NCI-H1105 (cell line): ENCODE measurements around the gene UBA1.

ENCODE experiments used
- DNase-seq: peaks from one replicate; lab custom pipeline; 2025; lab: John Stamatoyannopoulos, UW

Gene UBA1

GRCh38 chrX:47169726-47170515 lies 23.7 kb upstream of the UBA1 start:
- DNase-seq: no peak

GRCh38 chrX:47170861-47171692 lies 22.6 kb upstream of the UBA1 start:
- DNase-seq: no peak

GRCh38 chrX:47171996-47172395 lies 21.6 kb upstream of the UBA1 start:
- no peak for DNase-seq

- DNase-seq: no peak
Observed at GRCh38 chrX:47172549-47172948, 21.1 kb upstream of the UBA1 start.

- no peak for DNase-seq
Observed at GRCh38 chrX:47172971-47173792, 20.4 kb upstream of the UBA1 start.

GRCh38 chrX:47174376-47174775 lies 19.3 kb upstream of the UBA1 start:
- DNase-seq: no peak

GRCh38 chrX:47174846-47175587 lies 18.6 kb upstream of the UBA1 start:
- DNase-seq: no peak

- no peak for DNase-seq
Observed at GRCh38 chrX:47175588-47175980, 18.0 kb upstream of the UBA1 start.

GRCh38 chrX:47176101-47176740 lies 17.4 kb upstream of the UBA1 start:
- DNase-seq: no peak

- no peak for DNase-seq
Observed at GRCh38 chrX:47177079-47177478, 16.6 kb upstream of the UBA1 start.

- no peak for DNase-seq
Observed at GRCh38 chrX:47178337-47178736, 15.3 kb upstream of the UBA1 start.

- DNase-seq: no peak
Observed at GRCh38 chrX:47179221-47179927, 14.3 kb upstream of the UBA1 start.

- no peak for DNase-seq
Observed at GRCh38 chrX:47179928-47180255, 13.7 kb upstream of the UBA1 start.

GRCh38 chrX:47180346-47180745 lies 13.3 kb upstream of the UBA1 start:
- no peak for DNase-seq

- no peak for DNase-seq
Observed at GRCh38 chrX:47181301-47181700, 12.3 kb upstream of the UBA1 start.

GRCh38 chrX:47182106-47182700 lies 11.4 kb upstream of the UBA1 start:
- no peak for DNase-seq

GRCh38 chrX:47184486-47184885 lies 9.1 kb upstream of the UBA1 start:
- no peak for DNase-seq

- DNase-seq: no peak
Observed at GRCh38 chrX:47185241-47185640, 8.4 kb upstream of the UBA1 start.

GRCh38 chrX:47186096-47186740 lies 7.4 kb upstream of the UBA1 start:
- DNase-seq: no peak
